ENCODE measurements around the gene OGFR. TPM values are rescaled to one million over a fixed set of nuclear protein-coding genes. Genes with fewer than 3 reads are reported as not detected.
A peak's percentile ranks its signal among the peaks of the same experiment; 100 is the strongest.

OGFR gene
- total RNA-seq, 1 donor from 2014 or later = 43.7 TPM

DNA sequence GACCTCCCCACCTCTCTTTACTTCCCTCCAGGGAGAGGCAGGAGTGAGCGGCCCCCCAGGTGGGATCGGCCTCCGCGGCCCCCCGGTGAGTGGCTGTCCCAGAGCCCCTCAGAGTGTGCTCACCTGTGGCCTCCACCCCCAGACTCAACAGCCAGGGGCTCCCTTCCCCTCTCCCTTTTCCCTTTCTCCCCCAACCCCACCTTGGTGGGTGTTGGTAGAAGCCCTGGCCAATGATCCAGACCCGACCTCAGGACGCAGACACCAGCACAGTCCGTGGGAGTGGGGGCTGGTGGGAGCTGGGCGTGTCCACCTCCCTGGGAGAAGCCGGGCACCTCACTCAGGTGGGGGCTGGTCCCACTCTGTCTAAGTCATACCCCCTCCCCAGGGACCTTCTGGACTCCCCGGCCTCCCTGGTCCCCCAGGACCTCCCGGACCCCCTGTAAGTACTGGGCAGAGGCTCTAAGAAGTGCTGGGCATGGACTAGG, 17.1 kb downstream of the OGFR start:
- Histone ChIP-seq H3K27ac (no peak overlapping the region), H3K9me3 (no peaks in the 10 kb centered on the region), H3K4me3 (no peak overlapping the region), H3K4me1 (peaks cover 49% of the 10 kb centered on the region), H3K36me3 (no peaks in the 10 kb centered on the region), H3K27me3 (peaks cover 12% of the 10 kb centered on the region)
- no peak for DNase-seq (ENCODE audit: extremely low spot score in 2 of 2)
- TF ChIP-seq POLR2A (IDR thresholded peaks at IDR 0.05) (no peak), POLR2AphosphoS5 (IDR thresholded peaks at IDR 0.05; ENCODE audit: insufficient read depth in 1 of 2, low read depth in 1 of 2) (no peak)
- TF ChIP-seq, protein P1, sequence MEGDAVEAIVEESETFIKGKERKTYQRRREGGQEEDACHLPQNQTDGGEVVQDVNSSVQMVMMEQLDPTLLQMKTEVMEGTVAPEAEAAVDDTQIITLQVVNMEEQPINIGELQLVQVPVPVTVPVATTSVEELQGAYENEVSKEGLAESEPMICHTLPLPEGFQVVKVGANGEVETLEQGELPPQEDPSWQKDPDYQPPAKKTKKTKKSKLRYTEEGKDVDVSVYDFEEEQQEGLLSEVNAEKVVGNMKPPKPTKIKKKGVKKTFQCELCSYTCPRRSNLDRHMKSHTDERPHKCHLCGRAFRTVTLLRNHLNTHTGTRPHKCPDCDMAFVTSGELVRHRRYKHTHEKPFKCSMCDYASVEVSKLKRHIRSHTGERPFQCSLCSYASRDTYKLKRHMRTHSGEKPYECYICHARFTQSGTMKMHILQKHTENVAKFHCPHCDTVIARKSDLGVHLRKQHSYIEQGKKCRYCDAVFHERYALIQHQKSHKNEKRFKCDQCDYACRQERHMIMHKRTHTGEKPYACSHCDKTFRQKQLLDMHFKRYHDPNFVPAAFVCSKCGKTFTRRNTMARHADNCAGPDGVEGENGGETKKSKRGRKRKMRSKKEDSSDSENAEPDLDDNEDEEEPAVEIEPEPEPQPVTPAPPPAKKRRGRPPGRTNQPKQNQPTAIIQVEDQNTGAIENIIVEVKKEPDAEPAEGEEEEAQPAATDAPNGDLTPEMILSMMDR (IDR thresholded peaks at IDR 0.05) = no peak
- intact Hi-C loops (cut with DNase I) = no loop called here

- peaks cover 47% of the 10 kb centered on the region for H3K4me1 ChIP-seq
- no peak overlapping the region for H3K27ac ChIP-seq
- no peak overlapping the region for H3K4me3 ChIP-seq
- no peaks in the 10 kb centered on the region for H3K36me3 ChIP-seq
- TF ChIP-seq POLR2A (IDR thresholded peaks at IDR 0.05) = no peak
- TF ChIP-seq, protein P1 (IDR thresholded peaks at IDR 0.05) = no peak
- TF ChIP-seq POLR2AphosphoS5 (IDR thresholded peaks at IDR 0.05; ENCODE audit: insufficient read depth in 1 of 2, low read depth in 1 of 2) = no peak
- no peak for DNase-seq (ENCODE audit: extremely low spot score in 2 of 2)
- intact Hi-C loops (cut with DNase I) = no loop called here
- H3K27me3 ChIP-seq = peaks cover 6% of the 10 kb centered on the region
- no peaks in the 10 kb centered on the region for H3K9me3 ChIP-seq
These were observed 17.7 kb downstream of the OGFR start for GRCh38 chr20:62822239-62822787.

DNA sequence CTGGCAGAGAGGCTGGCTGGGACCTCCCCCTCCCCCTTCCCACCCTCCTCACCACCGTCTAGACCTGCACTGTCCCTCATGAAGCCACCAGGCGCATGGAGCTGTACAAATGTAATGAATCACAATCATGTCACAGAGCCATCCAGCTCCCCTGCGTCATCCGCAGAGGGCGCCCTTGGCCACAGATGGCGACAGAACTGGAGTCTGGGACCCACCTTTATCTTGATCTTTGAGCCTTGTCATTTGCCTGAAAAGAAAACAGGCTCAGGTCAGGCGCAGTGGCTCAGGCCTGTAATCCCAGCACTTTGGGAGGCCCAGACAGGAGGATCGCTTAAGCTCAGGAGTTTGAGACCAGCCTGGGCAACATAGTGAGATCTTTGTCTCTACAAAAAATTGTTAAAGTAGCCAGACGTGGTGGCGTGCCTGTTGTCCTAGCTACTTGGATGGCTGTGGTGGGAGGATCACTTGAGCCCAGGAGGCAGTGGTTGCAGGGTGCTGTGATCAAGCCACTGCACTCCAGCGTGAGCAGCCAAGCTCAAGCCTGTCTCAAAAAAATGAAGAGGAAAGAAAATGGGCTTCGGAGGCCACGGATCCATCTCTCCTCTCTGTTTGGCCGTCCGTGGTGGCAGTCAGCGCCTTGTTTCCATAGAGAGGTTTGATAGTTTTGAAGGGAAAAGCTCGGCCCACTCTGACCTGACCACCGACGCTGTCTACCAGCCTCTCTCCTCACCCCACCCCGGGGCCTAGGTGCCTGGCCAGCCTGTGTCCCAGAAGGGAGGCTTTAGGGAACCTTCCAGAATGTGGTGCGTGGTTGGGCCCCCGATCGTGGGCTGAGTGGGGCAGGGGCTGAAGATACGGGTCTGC, 18.4 kb downstream of the OGFR start:
- H3K9me3 ChIP-seq = no peaks in the 10 kb centered on the region
- H3K4me3 ChIP-seq = no peak overlapping the region
- no peak for TF ChIP-seq POLR2AphosphoS5 (IDR thresholded peaks at IDR 0.05; ENCODE audit: insufficient read depth in 1 of 2, low read depth in 1 of 2)
- TF ChIP-seq, protein P1 (IDR thresholded peaks at IDR 0.05) = no peak
- TF ChIP-seq POLR2A (IDR thresholded peaks at IDR 0.05) = no peak
- H3K4me1 ChIP-seq = peaks cover 39% of the 10 kb centered on the region
- H3K27ac ChIP-seq = no peak overlapping the region
- no peaks in the 10 kb centered on the region for H3K27me3 ChIP-seq
- DNase-seq (ENCODE audit: extremely low spot score in 2 of 2) = no peak
- intact Hi-C loops (cut with DNase I) = no loop called here
- H3K36me3 ChIP-seq = no peaks in the 10 kb centered on the region

- H3K27me3 ChIP-seq = no peaks in the 10 kb centered on the region
- H3K9me3 ChIP-seq = no peaks in the 10 kb centered on the region
- H3K4me3 ChIP-seq = peak overlapping the region; percentile 48 to 60
- H3K36me3 ChIP-seq = no peaks in the 10 kb centered on the region
- peaks cover 31% of the 10 kb centered on the region for H3K4me1 ChIP-seq
- intact Hi-C loops (cut with DNase I) = no loop called here
- TF ChIP-seq POLR2AphosphoS5 (IDR thresholded peaks at IDR 0.05; ENCODE audit: insufficient read depth in 1 of 2, low read depth in 1 of 2) (no peak), POLR2A (IDR thresholded peaks at IDR 0.05) (no peak)
- TF ChIP-seq, protein P1 (IDR thresholded peaks at IDR 0.05) = no peak
- no peak for DNase-seq (ENCODE audit: extremely low spot score in 2 of 2)
- no peak overlapping the region for H3K27ac ChIP-seq
These were observed 19.2 kb downstream of the OGFR start for GRCh38 chr20:62823688-62824475.

Measured in vagina (tissue), 2 donors.